Measurements from ENCODE around the gene GLT6D1.

The GLT6D1 gene

GRCh38 chr9:135607401-135608293 lies 31.7 kb downstream of the GLT6D1 start:
- no peak for DNase-seq

GRCh38 chr9:135606885-135607259 lies 32.5 kb downstream of the GLT6D1 start:
- no peak for DNase-seq

- DNase-seq, result no peak
Measured at GRCh38 chr9:135605238-135605781, 34.0 kb downstream of the GLT6D1 start.

- DNase-seq, result no peak
Measured at GRCh38 chr9:135604437-135605237, 34.7 kb downstream of the GLT6D1 start.

- peak; percentile 50 for DNase-seq
Measured at GRCh38 chr9:135602789-135603481, 36.4 kb downstream of the GLT6D1 start.

GRCh38 chr9:135601988-135602387 lies 37.4 kb downstream of the GLT6D1 start:
- no peak for DNase-seq

GRCh38 chr9:135600296-135600817 lies 39.0 kb downstream of the GLT6D1 start:
- DNase-seq, result no peak

GRCh38 chr9:135596211-135596610 lies 43.1 kb downstream of the GLT6D1 start:
- no peak for DNase-seq

- DNase-seq, result no peak
Measured at GRCh38 chr9:135592625-135593024, 46.7 kb downstream of the GLT6D1 start.

- no peak for DNase-seq
Measured at GRCh38 chr9:135592331-135592590, 47.1 kb downstream of the GLT6D1 start.

- no peak for DNase-seq
Measured at GRCh38 chr9:135591506-135592330, 47.6 kb downstream of the GLT6D1 start.

- no peak for DNase-seq
Measured at GRCh38 chr9:135590486-135591079, 48.8 kb downstream of the GLT6D1 start.

GRCh38 chr9:135589596-135590485 lies 49.5 kb downstream of the GLT6D1 start:
- no peak for DNase-seq

GRCh38 chr9:135588886-135589595 lies 50.3 kb downstream of the GLT6D1 start:
- DNase-seq, result no peak

- DNase-seq, result no peak
Measured at GRCh38 chr9:135588371-135588770, 51.0 kb downstream of the GLT6D1 start.

GRCh38 chr9:135587658-135588057 lies 51.7 kb downstream of the GLT6D1 start:
- DNase-seq, result no peak

GRCh38 chr9:135586601-135587109 lies 52.7 kb downstream of the GLT6D1 start:
- DNase-seq, result no peak

- DNase-seq, result no peak
Measured at GRCh38 chr9:135584934-135585333, 54.4 kb downstream of the GLT6D1 start.

- no peak for DNase-seq
Measured at GRCh38 chr9:135584371-135584770, 55.0 kb downstream of the GLT6D1 start.

- DNase-seq, result no peak
Measured at GRCh38 chr9:135583688-135584011, 55.7 kb downstream of the GLT6D1 start.
